HEK293 (cell line): ENCODE data around the gene CYB561D2.

Source experiments
- CTCF ChIA-PET: fragments of 350-600 bp; formaldehyde crosslinking; extraction: SDS; loops from one replicate; lab custom pipeline; 2021; ENCODE audit warnings: antibody characterized with exemption; lab: Yijun Ruan, JAX
- POLR2A ChIA-PET: fragments of 300-600 bp; formaldehyde crosslinking; extraction: SDS; loops from one replicate; lab custom pipeline; 2020; ENCODE audit warnings: antibody characterized with exemption, inconsistent platforms; lab: Yijun Ruan, JAX
- H3K27ac ChIP-seq: fragments of 200-500 bp; sonication (Bioruptor generic); 2 replicates; pipeline ENCODE4 v1.5.1; 2014; ENCODE audit warnings: low read depth, low read length, control low read depth, inconsistent platforms; ENCODE audit errors: extremely low read depth
- H3K36me3 ChIP-seq, 2 experiments: fragments of 200-500 bp in 1 of 2; sonication (Bioruptor generic) in 1 of 2; 1 replicate in 1 of 2; 2 replicates in 1 of 2; pipeline ENCODE4 v1.5.1; 2014 to 2017; ENCODE audit warnings: inconsistent platforms in 2 of 2, low read length in 2 of 2; ENCODE audit not compliant: control insufficient read depth in 2 of 2, insufficient read depth in 1 of 2
- H3K4me1 ChIP-seq: fragments of 200-500 bp; sonication (Bioruptor generic); 2 replicates; pipeline ENCODE4 v1.5.1; 2014; ENCODE audit warnings: mild to moderate bottlenecking, low read length, inconsistent platforms; ENCODE audit not compliant: control insufficient read depth, insufficient read depth
- H3K4me3 ChIP-seq: 2 replicates; pipeline ENCODE4 v1.5.1; 2011; ENCODE audit warnings: low read depth, mild to moderate bottlenecking, control low read depth, low read length, moderate library complexity
- H3K9me3 ChIP-seq: fragments of 200-500 bp; sonication (Bioruptor generic); 2 replicates; pipeline ENCODE4 v1.5.1; 2014; ENCODE audit warnings: low read depth, low read length, inconsistent platforms; ENCODE audit not compliant: control insufficient read depth, insufficient read depth
- EGR2 ChIP-seq: fragments of 450-650 bp; formaldehyde crosslinking; IDR thresholded peaks from 2 replicates; pipeline ENCODE4 v1.5.1; 2016; ENCODE audit warnings: low read depth, missing biosample characterization, missing genetic modification characterization
- HIC1 ChIP-seq: fragments of 450-650 bp; formaldehyde crosslinking; IDR thresholded peaks from 2 replicates; pipeline ENCODE4 v1.5.1; 2016; ENCODE audit warnings: missing biosample characterization, missing genetic modification characterization
- PRDM10 ChIP-seq: fragments of 450-650 bp; formaldehyde crosslinking; IDR thresholded peaks from 2 replicates; pipeline ENCODE4 v1.5.1; 2016; ENCODE audit warnings: missing biosample characterization, missing genetic modification characterization
- REST ChIP-seq: fragments of 450-650 bp; formaldehyde crosslinking; IDR thresholded peaks from 2 replicates; pipeline ENCODE4 v1.5.1; 2016; ENCODE audit warnings: missing biosample characterization, missing genetic modification characterization
- SP7 ChIP-seq: fragments of 450-650 bp; formaldehyde crosslinking; IDR thresholded peaks from 2 replicates; pipeline ENCODE4 v1.5.1; 2016; ENCODE audit warnings: missing biosample characterization, missing genetic modification characterization
- TSHZ1 ChIP-seq: fragments of 450-650 bp; formaldehyde crosslinking; IDR thresholded peaks from 2 replicates; pipeline ENCODE4 v1.5.1; 2016; ENCODE audit warnings: missing biosample characterization, missing genetic modification characterization, borderline replicate concordance
- ZBTB21 ChIP-seq: fragments of 450-650 bp; formaldehyde crosslinking; IDR thresholded peaks from 2 replicates; pipeline ENCODE4 v1.5.1; 2017; ENCODE audit warnings: missing biosample characterization, missing genetic modification characterization
- ZEB2 ChIP-seq: fragments of 450-650 bp; formaldehyde crosslinking; IDR thresholded peaks from 2 replicates; pipeline ENCODE4 v1.5.1; 2016; ENCODE audit warnings: missing biosample characterization, missing genetic modification characterization
- ZFHX2 ChIP-seq: fragments of 450-650 bp; formaldehyde crosslinking; conservative IDR thresholded peaks from 2 replicates; pipeline ENCODE4 v1.5.1; 2016; ENCODE audit warnings: missing biosample characterization, missing genetic modification characterization
- ZNF133 ChIP-seq: fragments of 450-650 bp; formaldehyde crosslinking; IDR thresholded peaks from 2 replicates; pipeline ENCODE4 v1.5.1; 2016; ENCODE audit warnings: missing biosample characterization, missing genetic modification characterization
- ZNF184 ChIP-seq: fragments of 450-650 bp; IDR thresholded peaks from 2 replicates; pipeline ENCODE4 v1.5.1; 2018; ENCODE audit warnings: missing biosample characterization, mild to moderate bottlenecking, missing genetic modification characterization
- ZNF561 ChIP-seq: fragments of 450-650 bp; IDR thresholded peaks from 2 replicates; pipeline ENCODE4 v1.5.1; 2018; ENCODE audit warnings: missing biosample characterization, missing genetic modification characterization, borderline replicate concordance
- ZNF623 ChIP-seq: fragments of 450-650 bp; formaldehyde crosslinking; IDR thresholded peaks from 2 replicates; pipeline ENCODE4 v1.5.1; 2016; ENCODE audit warnings: missing biosample characterization, missing genetic modification characterization
- ZNF660 ChIP-seq: fragments of 450-650 bp; IDR thresholded peaks from 2 replicates; pipeline ENCODE4 v1.5.1; 2018; ENCODE audit warnings: missing biosample characterization, mild to moderate bottlenecking, missing genetic modification characterization
- ZNF830 ChIP-seq: fragments of 450-650 bp; IDR thresholded peaks from 2 replicates; pipeline ENCODE4 v1.5.0; 2018; ENCODE audit warnings: missing biosample characterization, missing genetic modification characterization, low read depth, mild to moderate bottlenecking, moderate library complexity

CYB561D2 gene

GRCh38 chr3:50341537-50341936 is 9.1 kb upstream of the CYB561D2 start (continued):
- no peak for TF ChIP-seq ZNF561 (tag by site-specific recombination)

- ChIA-PET POLR2A (no interaction called here), CTCF (no interaction called here)
- Histone ChIP-seq H3K27ac (no peak overlapping the region), H3K36me3 (peaks cover 0 to 32% of the 10 kb centered on the region in 2 experiments; a peak in 1 of 3 replicates), H3K9me3 (no peaks in the 10 kb centered on the region), H3K4me3 (no peak overlapping the region), H3K4me1 (peaks cover 2% of the 10 kb centered on the region; the same call in 1 of the 2 replicates)
- TF ChIP-seq ZBTB21 (tag by site-specific recombination) (no peak), EGR2 (tag by site-specific recombination) (no peak), ZEB2 (tag by site-specific recombination) (no peak), REST (tag by site-specific recombination) (no peak), HIC1 (no peak), ZNF133 (no peak), ZNF830 (no peak), PRDM10 (tag by site-specific recombination) (no peak), ZNF660 (tag by site-specific recombination) (no peak), SP7 (tag by site-specific recombination) (no peak), ZNF184 (tag by site-specific recombination) (no peak), TSHZ1 (tag by site-specific recombination) (no peak), ZFHX2 (tag by site-specific recombination) (no peak), ZNF623 (tag by site-specific recombination) (no peak)
- TF ChIP-seq, all 188 proteins: peak for 0
Observed at GRCh38 chr3:50341996-50342650, 8.5 kb upstream of the CYB561D2 start.
